Astrocyte (in vitro differentiated cells and primary cell): ENCODE measurements around the gene APPL1. TPM values are rescaled to one million over a fixed set of nuclear protein-coding genes. Genes with fewer than 3 reads are reported as not detected.

Experiments
- DNase-seq: peaks from one replicate; pipeline ENCODE4 v3.0.0-alpha.2; 2010; ENCODE audit warnings: low read depth
- FAIRE-seq: peaks from 2 replicates; lab custom pipeline; 2011; peaks lifted over from hg19 to GRCh38; lab: Jason Lieb, UNC
- H2AFZ ChIP-seq: 2 replicates; pipeline ENCODE4 v1.6.0; 2012; ENCODE audit warnings: low read depth, low read length, inconsistent platforms
- H3K27ac ChIP-seq: 2 replicates; pipeline ENCODE4 v1.5.1; 2011; ENCODE audit warnings: low read depth, low read length, inconsistent platforms
- H3K27me3 ChIP-seq: 2 replicates; pipeline ENCODE4 v1.6.0; 2011; ENCODE audit warnings: low read length, inconsistent platforms; ENCODE audit not compliant: insufficient read depth
- H3K36me3 ChIP-seq: 2 replicates; pipeline ENCODE4 v1.5.1; 2011; ENCODE audit warnings: low read length, inconsistent platforms; ENCODE audit not compliant: insufficient read depth
- H3K4me1 ChIP-seq: 2 replicates; pipeline ENCODE4 v1.5.1; 2011; ENCODE audit warnings: low read length, inconsistent platforms; ENCODE audit not compliant: insufficient read depth
- H3K4me2 ChIP-seq: 2 replicates; pipeline ENCODE4 v1.6.0; 2012; ENCODE audit warnings: low read length, inconsistent platforms
- H3K4me3 ChIP-seq: 2 replicates; pipeline ENCODE4 v1.5.1; 2011; ENCODE audit warnings: low read depth, mild to moderate bottlenecking, low read length, inconsistent platforms; ENCODE audit not compliant: insufficient read depth
- H3K79me2 ChIP-seq: 2 replicates; pipeline ENCODE4 v1.6.0; 2012; ENCODE audit warnings: mild to moderate bottlenecking, low read length, inconsistent platforms; ENCODE audit not compliant: insufficient read depth
- H3K9ac ChIP-seq: 2 replicates; pipeline ENCODE4 v1.6.0; 2012; ENCODE audit warnings: mild to moderate bottlenecking, low read length, inconsistent platforms
- H3K9me3 ChIP-seq: 2 replicates; pipeline ENCODE4 v1.5.1; 2012; ENCODE audit warnings: low read depth, mild to moderate bottlenecking, low read length, inconsistent platforms; ENCODE audit not compliant: insufficient read depth
- H4K20me1 ChIP-seq: 2 replicates; pipeline ENCODE4 v1.6.0; 2012; ENCODE audit warnings: low read length, inconsistent platforms; ENCODE audit not compliant: insufficient read depth
- H3K27ac Mint-ChIP-seq: one replicate; pipeline ENCODE4 v1.8.0; 2021; ENCODE audit warnings: mild to moderate bottlenecking, mixed read lengths; ENCODE audit not compliant: unreplicated experiment
- H3K27me3 Mint-ChIP-seq: one replicate; pipeline ENCODE4 v1.8.0; 2021; ENCODE audit warnings: low read depth, mixed read lengths; ENCODE audit not compliant: unreplicated experiment
- H3K36me3 Mint-ChIP-seq: one replicate; pipeline ENCODE4 v1.8.0; 2021; ENCODE audit warnings: low read depth, mixed read lengths; ENCODE audit not compliant: unreplicated experiment
- H3K4me1 Mint-ChIP-seq: one replicate; pipeline ENCODE4 v1.8.0; 2021; ENCODE audit warnings: low read depth, mixed read lengths; ENCODE audit not compliant: unreplicated experiment
- H3K4me3 Mint-ChIP-seq: one replicate; pipeline ENCODE4 v1.8.0; 2021; ENCODE audit warnings: mild to moderate bottlenecking, moderate library complexity, mixed read lengths; ENCODE audit not compliant: unreplicated experiment
- H3K9me3 Mint-ChIP-seq: one replicate; pipeline ENCODE4 v1.8.0; 2021; ENCODE audit warnings: mild to moderate bottlenecking, mixed read lengths; ENCODE audit not compliant: unreplicated experiment
- CTCF ChIP-seq: IDR thresholded peaks from 2 replicates; pipeline ENCODE4 v1.5.1; 2011; ENCODE audit warnings: low read depth, mild to moderate bottlenecking, inconsistent platforms, low read length, moderate library complexity; ENCODE audit not compliant: insufficient read depth
- EZH2 ChIP-seq: IDR thresholded peaks from 2 replicates; pipeline ENCODE4 v1.6.1; 2012; ENCODE audit warnings: mild to moderate bottlenecking, low read length, inconsistent platforms; ENCODE audit not compliant: insufficient read depth
- total RNA-seq: library from RNA; stranded (reverse); gene quantifications from 2 replicates; pipeline ENCODE4 v1.2.1, GENCODE V29; 2021

Gene APPL1
- total RNA-seq, 1 donor from 2014 or later: 27.7 TPM

- H2AFZ ChIP-seq: no peak overlapping the region
- peaks cover 38% of the 10 kb centered on the region for H4K20me1 ChIP-seq
- no peaks in the 10 kb centered on the region for H3K27me3 Mint-ChIP-seq
- H3K4me3 Mint-ChIP-seq: no peak overlapping the region
- peaks cover 4% of the 10 kb centered on the region for H3K4me1 Mint-ChIP-seq
- FAIRE-seq (no peak), DNase-seq (no peak)
- no peaks in the 10 kb centered on the region for H3K9me3 Mint-ChIP-seq
- peaks cover 62% of the 10 kb centered on the region for H3K79me2 ChIP-seq
- no peaks in the 10 kb centered on the region for H3K9me3 ChIP-seq
- no peak for TF ChIP-seq CTCF
- TF ChIP-seq EZH2: no peak
- H3K4me1 ChIP-seq: peaks cover 18% of the 10 kb centered on the region
- no peaks in the 10 kb centered on the region for H3K27me3 ChIP-seq
- H3K36me3 ChIP-seq: no peaks in the 10 kb centered on the region
- no peak overlapping the region for H3K4me2 ChIP-seq
- H3K27ac Mint-ChIP-seq: no peak overlapping the region
- H3K4me3 ChIP-seq: no peak overlapping the region
- no peak overlapping the region for H3K27ac ChIP-seq
- no peak overlapping the region for H3K9ac ChIP-seq
- peaks cover 1% of the 10 kb centered on the region for H3K36me3 Mint-ChIP-seq
These were observed 2.5 kb downstream of the APPL1 start for GRCh38 chr3:57230006-57230405.

- DNase-seq (no peak), FAIRE-seq (no peak)
- peaks cover 67% of the 10 kb centered on the region for H3K79me2 ChIP-seq
- Mint-ChIP-seq H3K9me3 (no peaks in the 10 kb centered on the region), H3K27ac (no peak overlapping the region), H3K27me3 (no peaks in the 10 kb centered on the region), H3K4me3 (no peak overlapping the region), H3K36me3 (peaks cover 6% of the 10 kb centered on the region), H3K4me1 (peaks cover 2% of the 10 kb centered on the region)
- H3K36me3 ChIP-seq: peaks cover 10% of the 10 kb centered on the region
- no peak for TF ChIP-seq CTCF
- no peak for TF ChIP-seq EZH2
- H3K9ac ChIP-seq: no peak overlapping the region
- H3K4me2 ChIP-seq: no peak overlapping the region
- H3K9me3 ChIP-seq: no peaks in the 10 kb centered on the region
- no peak overlapping the region for H2AFZ ChIP-seq
- no peak overlapping the region for H3K4me3 ChIP-seq
- H3K27me3 ChIP-seq: no peaks in the 10 kb centered on the region
- peaks cover 34% of the 10 kb centered on the region for H4K20me1 ChIP-seq
- peaks cover 8% of the 10 kb centered on the region for H3K4me1 ChIP-seq
- no peak overlapping the region for H3K27ac ChIP-seq
These were observed 6.3 kb downstream of the APPL1 start for GRCh38 chr3:57233799-57234198.

- Mint-ChIP-seq H3K27ac (no peak overlapping the region), H3K36me3 (peaks cover 8% of the 10 kb centered on the region), H3K9me3 (no peaks in the 10 kb centered on the region), H3K27me3 (no peaks in the 10 kb centered on the region), H3K4me1 (no peaks in the 10 kb centered on the region), H3K4me3 (no peak overlapping the region)
- TF ChIP-seq CTCF (no peak), EZH2 (no peak)
- FAIRE-seq (no peak), DNase-seq (no peak)
- peaks cover 10% of the 10 kb centered on the region for H3K36me3 ChIP-seq
- H2AFZ ChIP-seq: no peak overlapping the region
- H3K4me2 ChIP-seq: no peak overlapping the region
- peaks cover 24% of the 10 kb centered on the region for H4K20me1 ChIP-seq
- no peaks in the 10 kb centered on the region for H3K9me3 ChIP-seq
- H3K4me1 ChIP-seq: no peaks in the 10 kb centered on the region
- peaks cover 56% of the 10 kb centered on the region for H3K79me2 ChIP-seq
- no peak overlapping the region for H3K9ac ChIP-seq
- no peaks in the 10 kb centered on the region for H3K27me3 ChIP-seq
- no peak overlapping the region for H3K27ac ChIP-seq
- no peak overlapping the region for H3K4me3 ChIP-seq
These were observed 7.4 kb downstream of the APPL1 start for GRCh38 chr3:57234613-57235575.
